HepG2 (cell line): ENCODE measurements around the gene ESYT2. TPM values are rescaled to one million over a fixed set of nuclear protein-coding genes. Genes with fewer than 3 reads are reported as not detected.
A peak's percentile ranks its signal among the peaks of the same experiment; 100 is the strongest.

Experiments used
- BRCA1 ChIP-seq: sonication (generic); formaldehyde crosslinking; IDR thresholded peaks from 2 replicates; pipeline ENCODE4 v1.4.0; 2020; ENCODE audit warnings: missing genetic modification reagents
- CHD4 ChIP-seq: fragments of 200-600 bp; sonication (generic); IDR thresholded peaks from 2 replicates; pipeline ENCODE4 v1.7.0; 2017; ENCODE audit warnings: mild to moderate bottlenecking, low read length, borderline replicate concordance
- ELF1 ChIP-seq: sonication (generic); formaldehyde crosslinking; IDR thresholded peaks from 2 replicates; pipeline ENCODE4 v1.4.0; 2020; ENCODE audit warnings: missing genetic modification reagents
- HIVEP1 ChIP-seq: sonication (generic); formaldehyde crosslinking; IDR thresholded peaks from 2 replicates; pipeline ENCODE4 v1.4.0; 2020; ENCODE audit warnings: mild to moderate bottlenecking, missing genetic modification reagents
- HNRNPK ChIP-seq: fragments of 200-400 bp; formaldehyde crosslinking; IDR thresholded peaks from 2 replicates; pipeline ENCODE4 v1.6.1; 2018; ENCODE audit warnings: low read length, low read depth, moderate library complexity, mild to moderate bottlenecking; ENCODE audit not compliant: poor library complexity, severe bottlenecking
- HNRNPLL ChIP-seq: fragments of 200-400 bp; formaldehyde crosslinking; IDR thresholded peaks from 2 replicates; pipeline ENCODE4 v1.6.1; 2017; ENCODE audit warnings: mild to moderate bottlenecking, low read depth, low read length; ENCODE audit not compliant: poor library complexity, severe bottlenecking
- JDP2 ChIP-seq: sonication (generic); formaldehyde crosslinking; IDR thresholded peaks from 2 replicates; pipeline ENCODE4 v1.8.1; 2022; ENCODE audit warnings: missing genetic modification reagents, borderline replicate concordance
- JUNB ChIP-seq: sonication (generic); formaldehyde crosslinking; IDR thresholded peaks from 2 replicates; pipeline ENCODE4 v1.8.0; 2022; ENCODE audit warnings: missing genetic modification reagents, mild to moderate bottlenecking, borderline replicate concordance
- KAT8 ChIP-seq: IDR thresholded peaks from 2 replicates; pipeline ENCODE4 v1.6.1; 2016; ENCODE audit warnings: missing genetic modification reagents, missing compliant biosample characterization
- KDM1A ChIP-seq: IDR thresholded peaks from 2 replicates; pipeline ENCODE4 v1.6.1; 2016; ENCODE audit warnings: missing compliant biosample characterization
- NCOR1 ChIP-seq: fragments of 200-600 bp; sonication (generic); IDR thresholded peaks from 2 replicates; pipeline ENCODE4 v1.7.0; 2017; ENCODE audit warnings: antibody characterized with exemption, low read length, borderline replicate concordance
- NR2F1 ChIP-seq, 2 experiments: fragments of 450-650 bp in 1 of 2; formaldehyde crosslinking in 1 of 2; IDR thresholded peaks; 2 replicates each; pipeline versions ENCODE4 v1.5.0 to v1.6.1; 2016 to 2020; ENCODE audit warnings: mild to moderate bottlenecking in 1 of 2, missing compliant biosample characterization in 1 of 2, missing genetic modification reagents in 1 of 2, moderate library complexity in 1 of 2
- PAX8 ChIP-seq: sonication (generic); formaldehyde crosslinking; IDR thresholded peaks from 2 replicates; pipeline ENCODE4 v1.8.0; 2022; ENCODE audit warnings: mild to moderate bottlenecking, missing genetic modification reagents, borderline replicate concordance
- POLR2A ChIP-seq, 2 experiments: IDR thresholded peaks; 2 replicates each; pipeline ENCODE4 v1.6.1; 2011; ENCODE audit warnings: low read depth in 2 of 2, low read length in 2 of 2, mild to moderate bottlenecking in 1 of 2, moderate library complexity in 1 of 2; ENCODE audit not compliant: insufficient read depth in 1 of 2
- SCMH1 ChIP-seq: sonication (generic); formaldehyde crosslinking; IDR thresholded peaks from 2 replicates; pipeline ENCODE4 v1.9.0; 2021; ENCODE audit warnings: missing genetic modification reagents, mild to moderate bottlenecking, borderline replicate concordance
- SMYD3 ChIP-seq: sonication (generic); formaldehyde crosslinking; IDR thresholded peaks from 2 replicates; pipeline ENCODE4 v1.8.1; 2023; ENCODE audit warnings: mild to moderate bottlenecking, missing genetic modification reagents
- TBX2 ChIP-seq: sonication (generic); formaldehyde crosslinking; IDR thresholded peaks from 2 replicates; pipeline ENCODE4 v1.5.0; 2020; ENCODE audit warnings: missing genetic modification reagents, mild to moderate bottlenecking, borderline replicate concordance
- TCF7 ChIP-seq: sonication (generic); IDR thresholded peaks from 2 replicates; pipeline ENCODE4 v1.6.1; 2016; ENCODE audit warnings: antibody characterized with exemption, low read depth
- YEATS4 ChIP-seq: sonication (generic); formaldehyde crosslinking; IDR thresholded peaks from 2 replicates; pipeline ENCODE4 v1.4.0; 2020; ENCODE audit warnings: missing genetic modification reagents, borderline replicate concordance
- ZNF33A ChIP-seq: sonication (generic); formaldehyde crosslinking; IDR thresholded peaks from 2 replicates; pipeline ENCODE4 v1.5.1; 2020; ENCODE audit warnings: missing genetic modification reagents, mild to moderate bottlenecking, moderate library complexity, borderline replicate concordance
- ZNF34 ChIP-seq: sonication (generic); formaldehyde crosslinking; IDR thresholded peaks from 2 replicates; pipeline ENCODE4 v1.4.0; 2020; ENCODE audit warnings: mild to moderate bottlenecking, missing genetic modification reagents, borderline replicate concordance
- ZNF629 ChIP-seq: sonication (generic); formaldehyde crosslinking; conservative IDR thresholded peaks from 2 replicates; pipeline ENCODE4 v1.5.0; 2020; ENCODE audit warnings: missing genetic modification reagents
- ZNF713 ChIP-seq: sonication (generic); formaldehyde crosslinking; IDR thresholded peaks from 2 replicates; pipeline ENCODE4 v1.4.0; 2020; ENCODE audit warnings: mild to moderate bottlenecking, missing genetic modification reagents
- polyA plus RNA-seq, 8 experiments: library from polyadenylated mRNA; depleted of rRNA in 3 of 8; stranded (reverse) in 7 of 8; unstranded in 1 of 8; fragments of >200 nt; fragmentation: Illumina TruSeq in 4 of 8; extraction: Trizol in 4 of 8; gene quantifications; 2 replicates each; pipeline versions ENCODE4 v1.2.1 to v1.2.3, GENCODE V29; 2011 to 2016; ENCODE audit warnings: low read depth in 4 of 8, missing spikeins in 1 of 8, mixed read lengths in 1 of 8; ENCODE audit not compliant: insufficient read depth in 1 of 8
- total RNA-seq, 5 experiments: library from RNA; depleted of rRNA; stranded (reverse); fragments of >200 nt; fragmentation: Illumina TruSeq; extraction: Trizol; gene quantifications; 2 replicates each; pipeline ENCODE4 v1.2.3, GENCODE V29; 2016; ENCODE audit warnings: low read depth in 1 of 5
- TF ChIP-seq, protein P1 (sequence below): sonication (generic); formaldehyde crosslinking; IDR thresholded peaks from 2 replicates; pipeline ENCODE4 v1.4.0; 2020; ENCODE audit warnings: missing genetic modification reagents, mild to moderate bottlenecking, borderline replicate concordance
- TF ChIP-seq, protein P2 (sequence below): IDR thresholded peaks from 2 replicates; pipeline ENCODE4 v1.6.1; 2012; ENCODE audit warnings: low read length, improper control_type of control experiment

Gene ESYT2
- total and polyA plus RNA-seq, 2 of the 13 experiments (the other 11 are each of a cell fraction or from before 2014, with no cell fraction given), result 28.5 to 37.3 TPM

DNA sequence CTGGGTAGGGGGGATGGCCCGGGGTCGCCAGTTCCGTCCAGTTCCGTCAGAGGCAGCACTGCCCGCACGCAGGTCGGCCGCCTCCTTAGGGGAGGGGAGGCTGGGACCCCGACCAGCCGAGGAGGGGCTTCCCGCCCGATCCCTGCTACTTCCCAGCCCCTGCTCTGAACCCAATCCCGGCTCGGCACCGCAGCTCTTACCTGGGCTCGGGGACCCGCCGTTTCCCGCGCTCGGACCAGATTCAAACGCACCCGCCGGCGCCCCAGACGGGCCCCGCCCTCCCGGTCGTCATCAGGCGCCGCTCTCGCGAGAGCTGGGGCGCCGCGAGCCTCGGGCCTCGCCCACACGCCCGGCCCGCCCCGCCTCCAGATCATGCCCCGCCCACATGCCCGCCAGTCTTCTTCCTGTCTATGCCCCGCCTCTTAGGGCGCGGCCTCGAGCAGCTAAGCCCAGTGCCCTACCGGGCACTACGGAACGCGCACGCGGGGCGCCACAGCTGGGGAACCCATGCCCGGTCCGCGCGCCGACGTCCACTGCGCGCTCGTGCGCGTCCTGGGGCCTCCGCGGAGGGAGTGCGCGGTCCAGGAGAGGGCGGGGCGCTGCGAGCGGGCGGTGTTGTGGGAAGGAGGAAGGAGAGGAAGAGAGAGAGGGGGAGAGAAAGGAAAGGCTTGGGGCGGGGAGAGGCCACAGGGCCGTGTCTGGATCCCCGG lies 124.6 kb downstream of the ESYT2 start, which contains the start of gene NCAPG2 (continued):
- TF ChIP-seq YEATS4 (CRISPR knock-in tag), result peak; percentile 76; the same call in 1 of the 2 replicates
- TF ChIP-seq TBX2 (CRISPR knock-in tag), result peak; percentile 68
- TF ChIP-seq ZNF713 (CRISPR knock-in tag), result no peak; the same call in 1 of the 2 replicates
- TF ChIP-seq ZNF629 (CRISPR knock-in tag), result no peak
- TF ChIP-seq PAX8 (CRISPR knock-in tag), result no peak
- TF ChIP-seq KDM1A (CRISPR knock-in tag), result no peak
- peak; percentile 19; the same call in 1 of the 2 replicates for TF ChIP-seq NCOR1
- TF ChIP-seq, protein P1, sequence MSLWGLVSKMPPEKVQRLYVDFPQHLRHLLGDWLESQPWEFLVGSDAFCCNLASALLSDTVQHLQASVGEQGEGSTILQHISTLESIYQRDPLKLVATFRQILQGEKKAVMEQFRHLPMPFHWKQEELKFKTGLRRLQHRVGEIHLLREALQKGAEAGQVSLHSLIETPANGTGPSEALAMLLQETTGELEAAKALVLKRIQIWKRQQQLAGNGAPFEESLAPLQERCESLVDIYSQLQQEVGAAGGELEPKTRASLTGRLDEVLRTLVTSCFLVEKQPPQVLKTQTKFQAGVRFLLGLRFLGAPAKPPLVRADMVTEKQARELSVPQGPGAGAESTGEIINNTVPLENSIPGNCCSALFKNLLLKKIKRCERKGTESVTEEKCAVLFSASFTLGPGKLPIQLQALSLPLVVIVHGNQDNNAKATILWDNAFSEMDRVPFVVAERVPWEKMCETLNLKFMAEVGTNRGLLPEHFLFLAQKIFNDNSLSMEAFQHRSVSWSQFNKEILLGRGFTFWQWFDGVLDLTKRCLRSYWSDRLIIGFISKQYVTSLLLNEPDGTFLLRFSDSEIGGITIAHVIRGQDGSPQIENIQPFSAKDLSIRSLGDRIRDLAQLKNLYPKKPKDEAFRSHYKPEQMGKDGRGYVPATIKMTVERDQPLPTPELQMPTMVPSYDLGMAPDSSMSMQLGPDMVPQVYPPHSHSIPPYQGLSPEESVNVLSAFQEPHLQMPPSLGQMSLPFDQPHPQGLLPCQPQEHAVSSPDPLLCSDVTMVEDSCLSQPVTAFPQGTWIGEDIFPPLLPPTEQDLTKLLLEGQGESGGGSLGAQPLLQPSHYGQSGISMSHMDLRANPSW (CRISPR knock-in tag), result peak; percentile 62; the same call in 1 of the 2 replicates
- peak; percentile 94 for TF ChIP-seq HNRNPLL
- no peak for TF ChIP-seq ZNF33A (CRISPR knock-in tag)
- no peak for TF ChIP-seq ZNF34 (CRISPR knock-in tag)
- peak; percentile 34 to 84 for TF ChIP-seq POLR2A (IDR thresholded peaks at IDR 0.05; ENCODE audit: insufficient read depth in 1 of 2, low read depth in 2 of 2, low read length in 2 of 2)
- peak; percentile 73 for TF ChIP-seq ELF1 (CRISPR knock-in tag)
- peak; percentile 73; the same call in 1 of the 2 replicates for TF ChIP-seq SMYD3 (CRISPR knock-in tag)
- TF ChIP-seq NR2F1 (CRISPR knock-in tag; IDR thresholded peaks at IDR 0.05), result no peak
- no peak for TF ChIP-seq CHD4
- peak; percentile 100 for TF ChIP-seq HNRNPK
- no peak for TF ChIP-seq TCF7
- peak; percentile 77; the same call in 1 of the 2 replicates for TF ChIP-seq HIVEP1 (CRISPR knock-in tag)
- TF ChIP-seq BRCA1 (CRISPR knock-in tag), result no peak; the same call in 1 of the 2 replicates
- TF ChIP-seq JUNB (CRISPR knock-in tag), result no peak; the same call in 1 of the 2 replicates
- TF ChIP-seq, protein P2, sequence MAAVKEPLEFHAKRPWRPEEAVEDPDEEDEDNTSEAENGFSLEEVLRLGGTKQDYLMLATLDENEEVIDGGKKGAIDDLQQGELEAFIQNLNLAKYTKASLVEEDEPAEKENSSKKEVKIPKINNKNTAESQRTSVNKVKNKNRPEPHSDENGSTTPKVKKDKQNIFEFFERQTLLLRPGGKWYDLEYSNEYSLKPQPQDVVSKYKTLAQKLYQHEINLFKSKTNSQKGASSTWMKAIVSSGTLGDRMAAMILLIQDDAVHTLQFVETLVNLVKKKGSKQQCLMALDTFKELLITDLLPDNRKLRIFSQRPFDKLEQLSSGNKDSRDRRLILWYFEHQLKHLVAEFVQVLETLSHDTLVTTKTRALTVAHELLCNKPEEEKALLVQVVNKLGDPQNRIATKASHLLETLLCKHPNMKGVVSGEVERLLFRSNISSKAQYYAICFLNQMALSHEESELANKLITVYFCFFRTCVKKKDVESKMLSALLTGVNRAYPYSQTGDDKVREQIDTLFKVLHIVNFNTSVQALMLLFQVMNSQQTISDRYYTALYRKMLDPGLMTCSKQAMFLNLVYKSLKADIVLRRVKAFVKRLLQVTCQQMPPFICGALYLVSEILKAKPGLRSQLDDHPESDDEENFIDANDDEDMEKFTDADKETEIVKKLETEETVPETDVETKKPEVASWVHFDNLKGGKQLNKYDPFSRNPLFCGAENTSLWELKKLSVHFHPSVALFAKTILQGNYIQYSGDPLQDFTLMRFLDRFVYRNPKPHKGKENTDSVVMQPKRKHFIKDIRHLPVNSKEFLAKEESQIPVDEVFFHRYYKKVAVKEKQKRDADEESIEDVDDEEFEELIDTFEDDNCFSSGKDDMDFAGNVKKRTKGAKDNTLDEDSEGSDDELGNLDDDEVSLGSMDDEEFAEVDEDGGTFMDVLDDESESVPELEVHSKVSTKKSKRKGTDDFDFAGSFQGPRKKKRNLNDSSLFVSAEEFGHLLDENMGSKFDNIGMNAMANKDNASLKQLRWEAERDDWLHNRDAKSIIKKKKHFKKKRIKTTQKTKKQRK, result no peak
- TF ChIP-seq SCMH1, result no peak
- TF ChIP-seq JDP2 (CRISPR knock-in tag), result no peak; the same call in 1 of the 2 replicates
- TF ChIP-seq KAT8, result peak; percentile 77
